ENCODE results near the gene NFATC3. TPM values are rescaled to one million over a fixed set of nuclear protein-coding genes. Genes with fewer than 3 reads are reported as not detected.

The NFATC3 gene
- total and polyA plus RNA-seq, 8 donors, result 5.5 to 385 (median 20.6) TPM

- intact Hi-C loops (cut with DNase I; ENCODE audit: low total_unique reads), result no loop called here
- Histone ChIP-seq H3K4me1 (peaks cover 30 to 74% (median 54%) of the 10 kb centered on the region in 4 donors), H3K9me3 (no peaks in the 10 kb centered on the region), H3K4me3 (no peak overlapping the region), H3K36me3 (peaks cover 26 to 61% (median 50%) of the 10 kb centered on the region in 4 donors), H3K27me3 (peaks cover 0 to 3% (median 0%) of the 10 kb centered on the region in 3 donors), H3K27ac (no peak overlapping the region)
- DNase-seq, result no peak
- WGBS, 5 donors, result 81 to 90% (median 88%) methylated on average over 6 to 12 of the region's 12 CpGs
- TF ChIP-seq EP300 (IDR thresholded peaks at IDR 0.05) (no peak), POLR2A (IDR thresholded peaks at IDR 0.05) (no peak), POLR2AphosphoS5 (IDR thresholded peaks at IDR 0.05) (no peak), CTCF (IDR thresholded peaks at IDR 0.05) (no peak)
These were observed 145.8 kb downstream of the NFATC3 start for GRCh38 chr16:68230956-68231355.

- Histone ChIP-seq H3K9me3 (no peaks in the 10 kb centered on the region), H3K4me3 (no peak overlapping the region), H3K27ac (no peak overlapping the region), H3K27me3 (peaks cover 0 to 5% (median 0%) of the 10 kb centered on the region in 3 donors), H3K4me1 (peaks cover 36 to 80% (median 60%) of the 10 kb centered on the region in 4 donors), H3K36me3 (peaks cover 26 to 55% (median 44%) of the 10 kb centered on the region in 4 donors)
- WGBS, 5 donors, result 80 to 88% (median 83%) methylated on average over 20 to 26 of the region's 26 CpGs
- intact Hi-C loops (cut with DNase I; ENCODE audit: low total_unique reads), result no loop called here
- DNase-seq, result no peak
- TF ChIP-seq POLR2A (IDR thresholded peaks at IDR 0.05), result no peak
- TF ChIP-seq POLR2AphosphoS5 (IDR thresholded peaks at IDR 0.05), result no peak
- no peak for TF ChIP-seq EP300 (IDR thresholded peaks at IDR 0.05)
- TF ChIP-seq CTCF (IDR thresholded peaks at IDR 0.05), result no peak
These were observed 146.4 kb downstream of the NFATC3 start for GRCh38 chr16:68231384-68232136.

GRCh38 chr16:68232335-68232734, 147.2 kb downstream of the NFATC3 start:
- H3K36me3 ChIP-seq, result peaks cover 26 to 48% (median 42%) of the 10 kb centered on the region in 4 donors
- no peaks in the 10 kb centered on the region for H3K9me3 ChIP-seq
- H3K27me3 ChIP-seq, result peaks cover 0 to 5% (median 0%) of the 10 kb centered on the region in 3 donors
- no peak overlapping the region for H3K27ac ChIP-seq
- DNase-seq, result no peak
- peaks cover 43 to 82% (median 62%) of the 10 kb centered on the region in 4 donors for H3K4me1 ChIP-seq
- intact Hi-C loops (cut with DNase I; ENCODE audit: low total_unique reads), result no loop called here
- TF ChIP-seq POLR2AphosphoS5 (IDR thresholded peaks at IDR 0.05) (no peak), POLR2A (IDR thresholded peaks at IDR 0.05) (no peak)
- WGBS, 5 donors, result 58 to 77% (median 69%) methylated on average over 16 of the region's 16 CpGs
- H3K4me3 ChIP-seq, result peak overlapping the region in 1 of 4 donors; percentile 2

- no peaks in the 10 kb centered on the region for H3K9me3 ChIP-seq
- intact Hi-C loops (cut with DNase I; ENCODE audit: low total_unique reads), result no loop called here
- peaks cover 45 to 78% (median 59%) of the 10 kb centered on the region in 4 donors for H3K4me1 ChIP-seq
- TF ChIP-seq POLR2AphosphoS5 (IDR thresholded peaks at IDR 0.05) (no peak), POLR2A (IDR thresholded peaks at IDR 0.05) (no peak), CTCF (IDR thresholded peaks at IDR 0.05) (no peak), EP300 (IDR thresholded peaks at IDR 0.05) (no peak)
- peaks cover 26 to 46% (median 38%) of the 10 kb centered on the region in 4 donors for H3K36me3 ChIP-seq
- peak overlapping the region in 3 of 4 donors; percentile 17 to 63 (median 27) for H3K4me3 ChIP-seq
- peak overlapping the region; percentile 91 to 97 (median 92) for H3K27ac ChIP-seq
- 66 to 69% (median 69%) methylated on average over 5 of the region's 5 CpGs for WGBS, 5 donors
- H3K27me3 ChIP-seq, result peaks cover 0 to 5% (median 0%) of the 10 kb centered on the region in 3 donors
- DNase-seq, result no peak
These were observed 148.1 kb downstream of the NFATC3 start for GRCh38 chr16:68233085-68233834.
